Measurements from ENCODE around the gene PSMC5.
"Not testable (repeated sequence)": the region's sequence is repeated elsewhere in the genome, so short reads cannot be mapped to it uniquely, and the experiment has no call there.

Gene PSMC5

GRCh38 chr17:63840591-63841349 lies 13.5 kb downstream of the PSMC5 start:
- no peak for DNase-seq (ENCODE audit: low spot score)

- DNase-seq (ENCODE audit: low spot score), result peak; percentile 58
Measured at GRCh38 chr17:63841350-63842172, 14.3 kb downstream of the PSMC5 start.

GRCh38 chr17:63842173-63842539 lies 14.9 kb downstream of the PSMC5 start:
- DNase-seq (ENCODE audit: low spot score), result peak; percentile 30

DNA sequence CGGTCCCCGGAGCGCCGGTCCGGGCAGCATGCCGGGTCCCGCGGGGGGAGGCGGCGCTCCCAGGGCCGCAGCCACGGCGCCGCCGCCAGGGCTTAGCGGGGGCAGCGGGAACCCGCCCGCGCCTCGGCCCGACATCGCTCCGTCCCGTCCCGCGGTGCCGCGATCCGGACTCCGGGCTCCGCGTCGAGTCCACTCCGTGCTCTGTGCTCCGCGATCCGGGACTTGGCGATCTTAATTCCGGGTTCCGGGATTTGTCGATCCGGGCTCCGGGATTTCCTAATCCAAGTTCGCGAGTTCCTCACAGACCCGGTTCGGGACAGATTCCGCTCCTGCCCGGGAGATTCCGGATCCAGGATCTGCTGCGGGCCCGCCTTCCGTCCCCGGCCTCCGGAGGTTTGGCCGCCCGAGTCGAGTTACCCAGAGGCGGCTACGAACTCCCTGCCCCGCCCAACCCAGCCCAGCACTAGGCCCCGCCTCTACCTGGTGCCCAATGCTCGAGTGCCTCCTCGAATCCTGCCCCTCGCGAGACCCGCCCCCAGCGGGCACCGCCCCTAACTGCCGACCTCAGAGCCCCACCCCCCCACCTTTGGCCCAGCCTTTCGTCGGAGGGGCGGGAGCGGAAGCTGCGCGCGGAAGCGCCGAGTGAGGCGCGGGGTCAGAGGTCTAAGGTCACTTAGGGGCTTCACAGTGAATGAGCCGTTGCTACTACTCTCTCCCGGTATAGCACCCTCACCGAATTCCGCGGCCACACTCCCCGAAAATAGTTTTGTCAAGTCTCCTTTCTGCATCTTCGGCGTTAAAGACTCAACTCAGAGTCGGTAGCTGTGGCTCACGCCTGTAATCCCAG lies 15.5 kb downstream of the PSMC5 start, which contains the start of gene SMARCD2:
Gene SMARCD2 (minus strand): TSS at position 146 of the 847 bp plus-strand sequence. CDS start 11 bp downstream, at position 135.
- DNase-seq (ENCODE audit: low spot score), result peak; percentile 97

DNA sequence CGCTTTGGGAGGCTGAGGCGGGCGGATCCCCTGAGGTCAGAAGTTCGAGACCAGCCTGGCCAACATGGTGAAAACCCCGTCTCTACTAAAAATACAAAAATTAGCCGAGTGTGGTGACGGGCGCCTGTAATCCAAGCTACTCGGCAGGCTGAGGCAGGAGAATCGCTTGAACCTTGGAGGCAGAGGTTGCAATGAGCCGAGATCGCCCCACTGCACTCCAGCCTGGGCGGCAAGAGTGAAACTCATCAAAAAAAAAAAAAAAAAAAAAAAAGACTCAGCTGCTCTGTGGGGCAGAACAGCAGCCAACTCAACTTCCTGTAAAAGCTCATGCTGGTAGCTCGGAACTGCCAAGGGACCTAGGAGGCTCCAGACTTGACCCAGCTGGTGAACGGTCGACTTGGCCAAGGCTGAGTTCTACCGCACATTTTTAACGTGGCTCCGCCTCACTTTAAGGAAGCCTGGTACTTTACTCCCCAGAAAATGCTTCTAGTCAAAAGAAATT lies 16.2 kb downstream of the PSMC5 start:
- DNase-seq (ENCODE audit: low spot score), result peak; percentile 70

GRCh38 chr17:63843910-63844677 lies 16.9 kb downstream of the PSMC5 start:
- no peak for DNase-seq (ENCODE audit: low spot score)

DNA sequence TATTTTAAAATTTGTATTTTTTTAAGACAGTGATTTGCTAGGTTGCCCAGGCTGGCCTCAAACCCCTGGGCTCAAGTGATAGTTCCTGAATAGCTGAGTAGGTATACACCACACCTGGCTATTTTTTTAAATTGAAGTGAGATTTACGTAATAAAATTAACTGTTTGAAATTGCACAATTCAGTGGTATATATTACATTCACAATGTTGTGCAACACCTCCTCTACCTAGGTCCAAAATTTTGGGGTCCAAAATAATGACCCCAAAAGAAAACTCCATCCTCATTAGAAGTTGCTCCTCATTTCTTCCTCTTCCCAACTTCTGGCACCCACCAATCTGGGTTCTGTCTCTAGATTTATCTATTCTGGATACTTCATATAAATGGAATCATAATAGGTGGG lies 18.3 kb downstream of the PSMC5 start:
- DNase-seq (ENCODE audit: low spot score), result no peak

GRCh38 chr17:63847525-63848249 lies 20.5 kb downstream of the PSMC5 start:
- no peak for DNase-seq (ENCODE audit: low spot score)

- DNase-seq (ENCODE audit: low spot score), result no peak
Measured at GRCh38 chr17:63848834-63849689, 21.8 kb downstream of the PSMC5 start.

DNA sequence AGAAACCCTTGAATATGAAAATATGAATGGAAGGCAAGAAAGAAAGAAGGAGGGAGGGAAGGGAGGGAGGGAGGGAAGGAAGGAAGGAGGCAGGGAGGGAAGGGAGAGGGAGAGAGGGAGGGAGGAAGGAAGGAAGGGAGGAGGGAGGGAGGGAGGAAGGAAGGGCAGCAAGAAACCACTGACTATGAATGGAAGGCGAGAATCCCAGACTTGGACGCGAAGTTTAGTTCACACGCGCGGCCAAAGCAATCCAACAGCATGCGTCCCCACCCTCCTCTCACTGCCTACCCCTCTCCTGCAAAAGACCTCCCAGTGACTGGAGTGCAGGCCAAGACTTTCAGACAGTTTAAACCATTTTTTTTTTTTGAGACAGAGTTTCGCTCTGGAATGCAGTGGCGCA lies 23.2 kb downstream of the PSMC5 start:
- DNase-seq (ENCODE audit: low spot score), result no peak

- no peak for DNase-seq (ENCODE audit: low spot score)
Measured at GRCh38 chr17:63853260-63853659, 26.0 kb downstream of the PSMC5 start.

GRCh38 chr17:63854709-63855108 lies 27.5 kb downstream of the PSMC5 start:
- no peak for DNase-seq (ENCODE audit: low spot score)

DNA sequence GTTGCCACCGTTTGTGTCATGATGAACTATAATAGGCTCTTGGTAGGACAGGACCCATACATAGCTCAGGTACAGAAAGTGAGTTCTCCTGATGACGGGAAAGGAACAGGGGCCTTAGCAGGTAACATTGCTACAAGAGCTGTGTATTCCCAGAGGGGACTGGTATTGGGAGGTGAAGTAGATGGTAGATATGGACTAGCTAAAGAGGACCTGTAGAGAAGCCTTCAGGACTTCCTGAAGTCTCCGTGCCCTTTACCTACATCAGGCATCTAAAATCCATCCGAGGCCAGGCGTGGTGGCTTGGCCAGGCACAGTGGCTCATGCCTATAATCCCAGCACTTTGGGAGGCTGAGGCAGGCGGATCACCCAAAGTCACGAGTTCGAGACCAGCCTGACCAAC lies 28.0 kb downstream of the PSMC5 start:
- no peak for DNase-seq (ENCODE audit: low spot score)

GRCh38 chr17:63856425-63856824 lies 29.2 kb downstream of the PSMC5 start:
- not testable (repeated sequence) for DNase-seq (ENCODE audit: low spot score)

DNA sequence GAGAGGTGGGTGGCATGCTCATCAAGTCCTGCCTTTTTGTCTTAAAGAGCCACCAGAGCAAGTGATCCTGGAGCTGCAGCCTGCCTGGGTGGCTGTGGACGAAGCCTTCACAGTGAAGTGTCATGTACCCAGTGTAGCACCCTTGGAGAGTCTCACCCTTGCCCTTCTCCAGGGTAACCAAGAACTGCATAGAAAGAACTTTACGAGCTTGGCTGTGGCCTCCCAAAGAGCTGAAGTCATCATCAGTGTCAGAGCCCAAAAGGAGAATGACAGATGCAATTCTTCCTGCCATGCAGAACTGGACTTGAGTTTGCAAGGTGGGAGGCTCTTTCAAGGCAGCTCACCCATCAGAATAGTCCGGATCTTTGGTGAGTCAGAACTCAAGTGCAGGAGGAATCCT lies 32.0 kb downstream of the PSMC5 start:
- DNase-seq (ENCODE audit: low spot score), result no peak

- DNase-seq (ENCODE audit: low spot score), result not testable (repeated sequence)
Measured at GRCh38 chr17:63866625-63867024, 39.4 kb downstream of the PSMC5 start.

DNA sequence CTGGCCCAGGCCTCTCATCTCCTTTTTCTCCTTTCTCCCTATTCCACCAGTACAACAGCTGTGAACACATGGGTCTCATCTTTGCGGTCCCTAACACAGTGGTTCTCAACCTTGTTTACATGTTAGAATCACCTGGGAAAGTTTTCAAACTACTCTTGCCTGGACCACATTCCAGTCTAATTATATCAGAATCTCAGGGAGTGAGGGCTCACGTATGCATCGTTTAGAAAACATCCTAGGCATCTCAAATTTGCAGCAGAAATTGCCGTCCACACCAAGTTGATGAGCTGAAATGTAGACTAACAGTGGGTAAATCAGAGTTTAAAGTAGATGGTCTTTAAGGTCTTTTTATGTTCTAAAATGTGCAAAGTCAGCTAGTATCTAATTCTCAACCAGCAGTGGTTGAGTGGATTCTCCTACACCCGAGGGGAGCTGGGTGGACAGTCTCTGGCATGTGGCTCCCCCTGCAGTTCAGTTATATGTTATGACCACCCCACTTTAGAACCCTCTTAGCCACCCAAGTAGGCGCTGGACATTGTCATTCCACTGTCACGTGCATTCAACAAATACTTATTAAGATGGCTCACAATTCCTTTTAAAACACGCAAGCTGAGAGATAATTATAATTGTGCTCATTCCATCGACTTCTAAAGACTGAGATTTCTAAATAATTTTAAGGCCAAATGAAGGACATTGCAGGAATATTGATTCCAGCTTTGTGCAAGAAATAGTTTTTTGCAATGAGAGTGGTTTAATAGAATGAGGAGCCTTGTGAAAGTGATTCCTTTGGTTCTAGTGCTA lies 42.5 kb downstream of the PSMC5 start:
- not testable (repeated sequence) for DNase-seq (ENCODE audit: low spot score)

DNA sequence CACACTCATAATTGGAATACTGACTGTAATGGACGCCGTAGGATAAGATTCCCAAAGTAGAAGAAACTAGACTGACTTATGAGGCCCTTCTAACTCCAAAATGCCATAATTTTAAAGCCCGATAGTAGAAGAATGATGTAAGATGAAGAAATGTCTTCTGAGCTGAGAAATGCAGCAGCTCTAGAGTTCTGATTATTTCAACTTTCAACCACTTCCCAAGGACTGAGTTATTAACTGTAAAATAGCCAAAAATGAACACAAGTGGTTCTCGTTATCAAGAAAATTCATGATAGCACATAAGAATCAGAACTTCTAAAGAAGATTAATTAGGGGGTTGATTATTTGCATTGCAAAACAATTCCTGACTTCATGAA lies 43.0 kb downstream of the PSMC5 start:
- DNase-seq (ENCODE audit: low spot score), result not testable (repeated sequence)
